Caco-2 (cell line): Measurements from ENCODE around the gene CRYBB1. TPM values are rescaled to one million over a fixed set of nuclear protein-coding genes. Genes with fewer than 3 reads are reported as not detected.

ENCODE experiments used
- BruUV-seq: library from RNA; stranded (reverse); fragments of 400-500 nt; replicated peaks from 2 replicates; lab custom pipeline; 2021; lab: Mats Ljungman, UMichigan
- CTCF ChIA-PET: fragments of 300-600 bp; sonication (Branson Sonifier 250); formaldehyde crosslinking; loops from one replicate; lab custom pipeline; 2022; ENCODE audit warnings: antibody characterized with exemption; lab: Charles Lee
- POLR2A ChIA-PET: fragments of 300-600 bp; sonication (Branson Sonifier 250); formaldehyde crosslinking; loops from one replicate; lab custom pipeline; 2022; ENCODE audit warnings: antibody characterized with exemption; lab: Charles Lee
- DNase-seq, 2 experiments: peaks; one replicate each; pipeline versions ENCODE4 v3.0.0 to v3.0.0-alpha.2; 2020 to 2022
- H3K27me3 ChIP-seq: replicated peaks from 2 replicates; pipeline ENCODE4 v1.6.0; 2011; ENCODE audit warnings: low read length; ENCODE audit not compliant: control insufficient read depth, insufficient read depth
- H3K36me3 ChIP-seq: 2 replicates; pipeline ENCODE4 v1.5.1; 2011; ENCODE audit warnings: low read length; ENCODE audit not compliant: control insufficient read depth, insufficient read depth
- H3K4me1 ChIP-seq: fragments of 250-450 bp; sonication (Bioruptor Pico); 2 replicates; pipeline ENCODE4 v1.5.1; 2020; ENCODE audit warnings: mild to moderate bottlenecking
- H3K4me3 ChIP-seq: 2 replicates; pipeline ENCODE4 v1.5.1; 2011; ENCODE audit warnings: low read depth, mild to moderate bottlenecking, control low read depth, low read length
- H3K9me3 ChIP-seq: fragments of 250-450 bp; sonication (Bioruptor Pico); 2 replicates; pipeline ENCODE4 v1.5.1; 2020; ENCODE audit warnings: mild to moderate bottlenecking, moderate library complexity
- H3K27ac Mint-ChIP-seq: one replicate; pipeline ENCODE4 v1.8.0; 2022; ENCODE audit warnings: mixed read lengths; ENCODE audit not compliant: unreplicated experiment
- H3K27me3 Mint-ChIP-seq: one replicate; pipeline ENCODE4 v1.8.0; 2022; ENCODE audit warnings: mixed read lengths; ENCODE audit not compliant: insufficient read depth, unreplicated experiment
- H3K36me3 Mint-ChIP-seq: one replicate; pipeline ENCODE4 v1.8.0; 2022; ENCODE audit warnings: mild to moderate bottlenecking, mixed read lengths; ENCODE audit not compliant: insufficient read depth, unreplicated experiment
- H3K4me1 Mint-ChIP-seq: one replicate; pipeline ENCODE4 v1.8.0; 2022; ENCODE audit warnings: low read depth, mixed read lengths; ENCODE audit not compliant: unreplicated experiment
- H3K4me3 Mint-ChIP-seq: one replicate; pipeline ENCODE4 v1.8.0; 2022; ENCODE audit warnings: mild to moderate bottlenecking, moderate library complexity, mixed read lengths; ENCODE audit not compliant: unreplicated experiment
- H3K9me3 Mint-ChIP-seq: one replicate; pipeline ENCODE4 v1.8.0; 2022; ENCODE audit warnings: mixed read lengths; ENCODE audit not compliant: unreplicated experiment
- intact Hi-C: fragments of 100-400 bp; cut with micrococcal nuclease; formaldehyde crosslinking; loops from one replicate; pipeline ENCODE4 v1.10.0; 2022; ENCODE audit not compliant: unreplicated experiment
- total RNA-seq: library from RNA; stranded (reverse); gene quantifications from 2 replicates; pipeline ENCODE4 v1.2.3, GENCODE V29; 2022
- TF ChIP-seq, protein P1 (sequence below), 2 experiments: fragments of 200-600 bp in 1 of 2; IDR thresholded peaks; 1 replicate in 1 of 2; 2 replicates in 1 of 2; pipeline versions ENCODE4 v1.5.1 to v1.8.0; 2011 to 2022; ENCODE audit warnings: antibody characterized with exemption in 1 of 2, control low read depth in 1 of 2, inconsistent platforms in 1 of 2, low read depth in 1 of 2, low read length in 1 of 2, mild to moderate bottlenecking in 1 of 2, moderate library complexity in 1 of 2; ENCODE audit not compliant: insufficient read depth in 1 of 2, severe bottlenecking in 1 of 2, unreplicated experiment in 1 of 2

CRYBB1 gene
- total RNA-seq, 1 experiment from 2014 or later: not detected

DNA sequence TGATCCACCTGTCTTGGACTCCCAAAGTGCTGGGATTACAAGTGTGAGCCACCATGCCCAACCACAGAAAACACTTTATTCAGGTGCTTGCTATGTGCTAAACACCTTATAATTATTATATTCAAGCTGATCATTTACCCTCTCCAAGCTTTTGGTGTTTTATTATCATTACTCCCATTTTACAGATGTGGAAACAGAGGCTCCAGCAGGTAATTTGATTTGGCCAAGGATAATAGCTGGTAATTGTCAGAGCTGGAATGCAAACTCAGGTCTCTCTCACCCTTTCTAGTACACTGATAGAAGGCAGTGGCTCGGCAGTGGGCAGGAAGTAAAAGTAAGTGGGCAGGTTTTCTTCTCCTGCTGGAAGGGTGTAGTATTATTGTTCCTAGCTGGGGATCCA lies 24.1 kb downstream of the CRYBB1 start:
- H3K9me3 ChIP-seq: no peaks in the 10 kb centered on the region
- no peak for DNase-seq
- peaks cover 8% of the 10 kb centered on the region for H3K27me3 Mint-ChIP-seq
- no peak overlapping the region for H3K27ac Mint-ChIP-seq
- ChIA-PET POLR2A (no interaction called here), CTCF (no interaction called here)
- no peaks in the 10 kb centered on the region for H3K9me3 Mint-ChIP-seq
- no TSS peak for BruUV-seq
- TF ChIP-seq, protein P1, sequence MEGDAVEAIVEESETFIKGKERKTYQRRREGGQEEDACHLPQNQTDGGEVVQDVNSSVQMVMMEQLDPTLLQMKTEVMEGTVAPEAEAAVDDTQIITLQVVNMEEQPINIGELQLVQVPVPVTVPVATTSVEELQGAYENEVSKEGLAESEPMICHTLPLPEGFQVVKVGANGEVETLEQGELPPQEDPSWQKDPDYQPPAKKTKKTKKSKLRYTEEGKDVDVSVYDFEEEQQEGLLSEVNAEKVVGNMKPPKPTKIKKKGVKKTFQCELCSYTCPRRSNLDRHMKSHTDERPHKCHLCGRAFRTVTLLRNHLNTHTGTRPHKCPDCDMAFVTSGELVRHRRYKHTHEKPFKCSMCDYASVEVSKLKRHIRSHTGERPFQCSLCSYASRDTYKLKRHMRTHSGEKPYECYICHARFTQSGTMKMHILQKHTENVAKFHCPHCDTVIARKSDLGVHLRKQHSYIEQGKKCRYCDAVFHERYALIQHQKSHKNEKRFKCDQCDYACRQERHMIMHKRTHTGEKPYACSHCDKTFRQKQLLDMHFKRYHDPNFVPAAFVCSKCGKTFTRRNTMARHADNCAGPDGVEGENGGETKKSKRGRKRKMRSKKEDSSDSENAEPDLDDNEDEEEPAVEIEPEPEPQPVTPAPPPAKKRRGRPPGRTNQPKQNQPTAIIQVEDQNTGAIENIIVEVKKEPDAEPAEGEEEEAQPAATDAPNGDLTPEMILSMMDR (IDR thresholded peaks at IDR 0.05; ENCODE audit: insufficient read depth in 1 of 2, low read depth in 1 of 2, low read length in 1 of 2, severe bottlenecking in 1 of 2, unreplicated experiment in 1 of 2): no peak
- H3K36me3 ChIP-seq: no peaks in the 10 kb centered on the region
- H3K4me1 Mint-ChIP-seq: no peaks in the 10 kb centered on the region
- H3K27me3 ChIP-seq: no peaks in the 10 kb centered on the region; the same call in 1 of the 2 replicates
- H3K4me1 ChIP-seq: no peaks in the 10 kb centered on the region
- no peak overlapping the region for H3K4me3 ChIP-seq
- no peaks in the 10 kb centered on the region for H3K36me3 Mint-ChIP-seq
- intact Hi-C loops: no loop called here
- no peak overlapping the region for H3K4me3 Mint-ChIP-seq

DNA sequence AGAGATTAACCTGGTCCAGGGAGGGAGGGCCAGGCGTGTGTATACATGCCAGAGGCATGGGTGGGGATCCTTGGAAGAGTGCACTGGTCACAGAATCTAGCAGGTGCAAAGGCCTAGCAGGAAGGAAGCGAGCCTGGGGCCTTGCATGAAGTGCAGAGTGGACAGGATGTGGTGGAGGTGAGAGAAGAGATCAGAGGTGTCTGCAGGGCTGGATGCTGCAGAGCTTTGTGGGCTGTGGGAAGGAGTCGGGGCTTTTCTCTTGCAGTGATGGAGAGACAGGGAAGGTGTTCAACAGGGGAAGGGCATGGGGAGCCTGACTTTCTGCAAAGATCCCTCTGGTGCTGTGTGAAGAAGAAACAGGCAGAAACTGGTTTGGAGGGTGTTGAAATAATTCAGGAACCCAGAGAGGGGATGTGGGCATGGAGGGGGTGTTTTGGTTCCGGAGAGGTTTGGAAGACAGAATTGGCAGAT lies 25.4 kb downstream of the CRYBB1 start:
- CTCF ChIA-PET: interaction anchor here (0.7 kb wide), 1 partner anchor 9 kb away, joined by 3 read pairs; no protein-coding TSS in a partner anchor
- Histone ChIP-seq H3K36me3 (no peaks in the 10 kb centered on the region), H3K27me3 (no peaks in the 10 kb centered on the region; the same call in 1 of the 2 replicates), H3K4me3 (no peak overlapping the region), H3K9me3 (no peaks in the 10 kb centered on the region), H3K4me1 (no peaks in the 10 kb centered on the region)
- Mint-ChIP-seq H3K9me3 (no peaks in the 10 kb centered on the region), H3K4me3 (no peak overlapping the region), H3K27ac (no peak overlapping the region), H3K4me1 (no peaks in the 10 kb centered on the region), H3K36me3 (no peaks in the 10 kb centered on the region), H3K27me3 (peaks cover 4% of the 10 kb centered on the region)
- intact Hi-C loops: no loop called here
- BruUV-seq: no TSS peak
- DNase-seq: no peak
- TF ChIP-seq, protein P1 (IDR thresholded peaks at IDR 0.05; ENCODE audit: insufficient read depth in 1 of 2, low read depth in 1 of 2, low read length in 1 of 2, severe bottlenecking in 1 of 2, unreplicated experiment in 1 of 2): no peak
- POLR2A ChIA-PET: no interaction called here

DNA sequence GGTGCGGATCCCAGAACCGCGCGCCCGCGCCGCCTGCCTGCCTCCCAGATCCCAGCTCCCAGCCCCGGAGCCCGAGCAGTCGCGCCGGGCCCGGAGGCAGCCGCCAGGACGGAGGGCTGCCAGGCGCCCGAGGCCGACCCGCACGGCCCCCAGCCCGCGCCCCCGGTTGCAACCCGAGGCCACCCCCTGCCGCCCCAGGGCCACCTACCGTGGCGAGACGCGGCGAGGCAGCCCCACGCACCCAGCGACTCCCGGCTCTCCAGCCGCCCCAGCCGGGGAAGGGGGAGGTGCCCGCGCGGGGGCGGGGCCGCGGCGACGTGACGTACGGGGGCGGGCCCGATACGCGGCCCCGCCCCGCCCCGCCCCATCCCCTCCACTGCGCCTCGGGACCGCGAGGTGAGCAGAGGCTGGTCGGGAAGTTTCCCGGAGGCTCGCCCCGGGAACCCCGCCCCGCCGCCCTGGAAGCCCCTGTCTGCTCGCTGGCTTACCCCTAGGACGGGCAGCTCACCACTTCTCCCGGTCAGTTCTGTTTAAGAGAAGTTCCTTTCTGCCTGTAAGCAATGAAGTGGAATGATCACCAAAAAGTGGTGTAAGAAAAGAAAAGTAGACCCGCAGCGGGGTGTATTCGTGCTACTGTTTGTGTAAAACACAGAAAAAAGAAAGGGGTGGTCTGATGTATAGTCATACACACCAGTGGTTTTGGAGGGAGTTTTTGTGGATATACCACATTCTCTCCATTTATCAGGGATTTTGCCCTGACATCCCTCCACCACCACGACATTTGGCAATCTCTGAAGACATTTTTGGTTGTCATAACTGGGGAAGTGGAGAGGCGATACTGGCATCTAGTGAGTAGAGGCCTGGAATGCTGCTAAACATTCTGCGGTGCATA lies 27.7 kb downstream of the CRYBB1 start, which contains the start of gene TPST2:
Gene TPST2 (minus strand): TSS at position 288 of the 892 bp plus-strand sequence. CDS start 48,502 bp downstream, outside the sequence.
- H3K27me3 ChIP-seq: no peaks in the 10 kb centered on the region
- Mint-ChIP-seq H3K27ac (peak within 1 kb of the TSS; percentile 70), H3K4me1 (no peaks in the 10 kb centered on the region), H3K9me3 (no peaks in the 10 kb centered on the region), H3K36me3 (no peaks in the 10 kb centered on the region), H3K4me3 (peak within 1 kb of the TSS; percentile 79), H3K27me3 (no peaks in the 10 kb centered on the region)
- peak; percentile 65 to 82 for DNase-seq
- intact Hi-C loops: no loop called here
- TF ChIP-seq, protein P1 (IDR thresholded peaks at IDR 0.05; ENCODE audit: insufficient read depth in 1 of 2, low read depth in 1 of 2, low read length in 1 of 2, severe bottlenecking in 1 of 2, unreplicated experiment in 1 of 2): no peak
- ChIA-PET CTCF (no interaction called here), POLR2A (interaction anchor here (0.6 kb wide), 1 partner anchor 10 kb away, joined by 3 read pairs; no protein-coding TSS in a partner anchor)
- H3K9me3 ChIP-seq: no peaks in the 10 kb centered on the region
- peak within 1 kb of the TSS; percentile 80 for H3K4me3 ChIP-seq
- no TSS peak for BruUV-seq
- no peaks in the 10 kb centered on the region for H3K4me1 ChIP-seq
- no peaks in the 10 kb centered on the region for H3K36me3 ChIP-seq
